Mesenchymal stem cell (in vitro differentiated cells and primary cell): ENCODE data around the gene LAPTM4A.
A peak's percentile ranks its signal among the peaks of the same experiment; 100 is the strongest.
"Not testable (repeated sequence)": the region's sequence is repeated elsewhere in the genome, so short reads cannot be mapped to it uniquely, and the experiment has no call there.

Experiments
- DNase-seq: peaks from one replicate; pipeline ENCODE4 v3.0.0-alpha.2; 2013
- H2AFZ ChIP-seq: one replicate; pipeline ENCODE4 v1.6.1; 2013; ENCODE audit warnings: low read depth, mild to moderate bottlenecking, control low read depth, inconsistent platforms, low read length, moderate library complexity
- H2AK5ac ChIP-seq: 2 replicates; pipeline ENCODE4 v1.6.1; 2013; ENCODE audit warnings: low read length, moderate library complexity, mild to moderate bottlenecking, inconsistent platforms; ENCODE audit not compliant: severe bottlenecking
- H2BK120ac ChIP-seq: one replicate; pipeline ENCODE4 v1.6.1; 2013; ENCODE audit warnings: low read depth, mild to moderate bottlenecking, inconsistent platforms, low read length, moderate library complexity
- H2BK12ac ChIP-seq, 2 experiments: one replicate each; pipeline ENCODE4 v1.6.1; 2013; ENCODE audit warnings: inconsistent platforms in 2 of 2, low read length in 2 of 2, mild to moderate bottlenecking in 2 of 2, moderate library complexity in 2 of 2, control low read depth in 1 of 2
- H2BK15ac ChIP-seq: one replicate; pipeline ENCODE4 v1.6.1; 2013; ENCODE audit warnings: mild to moderate bottlenecking, low read depth, inconsistent platforms; ENCODE audit not compliant: poor library complexity, severe bottlenecking
- H2BK5ac ChIP-seq: 2 replicates; pipeline ENCODE4 v1.6.1; 2013; ENCODE audit warnings: low read depth, mild to moderate bottlenecking, low read length, control low read depth, inconsistent platforms; ENCODE audit not compliant: poor library complexity, severe bottlenecking
- H3K14ac ChIP-seq, 2 experiments: one replicate each; pipeline ENCODE4 v1.6.1; 2013; ENCODE audit warnings: inconsistent platforms in 2 of 2, low read length in 2 of 2, control low read depth in 1 of 2, mild to moderate bottlenecking in 1 of 2, moderate library complexity in 1 of 2
- H3K18ac ChIP-seq, 2 experiments: one replicate each; pipeline ENCODE4 v1.6.1; 2013; ENCODE audit warnings: inconsistent platforms in 2 of 2, low read length in 2 of 2, control low read depth in 1 of 2, low read depth in 1 of 2, mild to moderate bottlenecking in 1 of 2
- H3K23ac ChIP-seq, 2 experiments: one replicate each; pipeline ENCODE4 v1.6.1; 2013; ENCODE audit warnings: inconsistent platforms in 2 of 2, low read length in 2 of 2, mild to moderate bottlenecking in 2 of 2, moderate library complexity in 2 of 2, control low read depth in 1 of 2
- H3K27ac ChIP-seq: 2 replicates; pipeline ENCODE4 v1.5.1; 2013; ENCODE audit warnings: mild to moderate bottlenecking, moderate library complexity, low read length, control low read depth, inconsistent platforms; ENCODE audit not compliant: poor library complexity, severe bottlenecking
- H3K27me3 ChIP-seq, 2 experiments: 2 replicates each; pipeline versions ENCODE4 v1.6.1 to v1.7.0; 2013; ENCODE audit warnings: low read length in 2 of 2, mild to moderate bottlenecking in 2 of 2, moderate library complexity in 2 of 2, control low read depth in 1 of 2, inconsistent platforms in 1 of 2; ENCODE audit not compliant: control insufficient read depth in 1 of 2, insufficient read depth in 1 of 2
- H3K36me3 ChIP-seq, 2 experiments: 2 replicates each; pipeline versions ENCODE4 v1.6.1 to v1.7.0; 2013; ENCODE audit warnings: low read length in 2 of 2, control low read depth in 1 of 2, inconsistent platforms in 1 of 2, low read depth in 1 of 2, mild to moderate bottlenecking in 1 of 2; ENCODE audit not compliant: insufficient read depth in 2 of 2, control insufficient read depth in 1 of 2
- H3K4ac ChIP-seq, 2 experiments: one replicate each; pipeline ENCODE4 v1.6.1; 2013; ENCODE audit warnings: inconsistent platforms in 2 of 2, low read length in 2 of 2, mild to moderate bottlenecking in 2 of 2, moderate library complexity in 2 of 2, control low read depth in 1 of 2, low read depth in 1 of 2
- H3K4me1 ChIP-seq: 2 replicates; pipeline ENCODE4 v1.6.1; 2013; ENCODE audit warnings: low read depth, low read length, control low read depth; ENCODE audit not compliant: control insufficient read depth, insufficient read depth
- H3K4me2 ChIP-seq: 2 replicates; pipeline ENCODE4 v1.6.1; 2013; ENCODE audit warnings: low read length, mild to moderate bottlenecking, inconsistent platforms; ENCODE audit not compliant: poor library complexity, severe bottlenecking
- H3K4me3 ChIP-seq, 2 experiments: 2 replicates each; pipeline versions ENCODE4 v1.5.1 to v1.7.0; 2013; ENCODE audit warnings: low read length in 2 of 2, mild to moderate bottlenecking in 2 of 2, control low read depth in 1 of 2, low read depth in 1 of 2; ENCODE audit not compliant: insufficient read depth in 1 of 2
- H3K79me1 ChIP-seq: replicated peaks from 2 replicates; pipeline ENCODE4 v1.6.1; 2013; ENCODE audit warnings: mild to moderate bottlenecking, control low read depth, low read length, inconsistent platforms; ENCODE audit not compliant: poor library complexity, severe bottlenecking
- H3K9ac ChIP-seq: 2 replicates; pipeline ENCODE4 v1.7.0; 2013; ENCODE audit warnings: mild to moderate bottlenecking, low read length, moderate library complexity
- H3K9me3 ChIP-seq: 2 replicates; pipeline ENCODE4 v1.7.0; 2013; ENCODE audit warnings: mild to moderate bottlenecking, low read length; ENCODE audit not compliant: control insufficient read depth
- H4K8ac ChIP-seq: one replicate; pipeline ENCODE4 v1.6.1; 2013; ENCODE audit warnings: inconsistent platforms, mild to moderate bottlenecking, low read length, moderate library complexity
- H4K91ac ChIP-seq: one replicate; pipeline ENCODE4 v1.6.1; 2013; ENCODE audit warnings: mild to moderate bottlenecking, low read length, inconsistent platforms
- WGBS: methylation state at CpG from one replicate; pipeline ENCODE4 v1.1.7; 2013; ENCODE audit warnings: mixed read lengths; 5-methylcytosine and 5-hydroxymethylcytosine counted together

The LAPTM4A gene

DNA sequence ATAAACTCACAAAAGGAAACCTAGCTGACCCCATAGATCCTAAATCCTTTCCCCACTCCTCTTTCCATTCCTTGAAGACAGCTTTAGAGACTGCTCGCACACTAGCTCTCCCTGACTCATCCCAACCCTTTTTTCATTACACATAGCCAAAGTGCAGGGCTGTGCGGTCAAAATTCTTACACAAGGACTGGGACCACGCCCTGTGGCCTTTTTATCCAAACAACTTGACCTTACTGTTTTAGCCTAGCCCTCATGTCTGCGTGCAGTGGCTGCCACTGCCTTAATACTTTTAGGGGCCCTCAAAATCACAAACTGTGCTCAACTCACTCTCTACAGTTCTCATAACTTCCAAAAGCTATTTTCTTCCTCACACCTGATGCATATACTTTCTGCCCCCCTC lies 34.5 kb upstream of the LAPTM4A start:
- peak; percentile 86 for DNase-seq
- H2BK15ac ChIP-seq, H3K4me1 ChIP-seq, H3K9me3 ChIP-seq, H3K18ac ChIP-seq, H3K4me2 ChIP-seq, H3K23ac ChIP-seq, H3K27ac ChIP-seq, H3K36me3 ChIP-seq, H2BK12ac ChIP-seq, H2BK120ac ChIP-seq, H2AK5ac ChIP-seq, H3K27me3 ChIP-seq, H3K4me3 ChIP-seq, H2BK5ac ChIP-seq, H3K9ac ChIP-seq, H2AFZ ChIP-seq, H4K91ac ChIP-seq, H3K79me1 ChIP-seq, H4K8ac ChIP-seq, H3K14ac ChIP-seq, H3K4ac ChIP-seq: not testable (repeated sequence)
- WGBS = 29% methylated on average over 4 of the region's 4 CpGs

DNA sequence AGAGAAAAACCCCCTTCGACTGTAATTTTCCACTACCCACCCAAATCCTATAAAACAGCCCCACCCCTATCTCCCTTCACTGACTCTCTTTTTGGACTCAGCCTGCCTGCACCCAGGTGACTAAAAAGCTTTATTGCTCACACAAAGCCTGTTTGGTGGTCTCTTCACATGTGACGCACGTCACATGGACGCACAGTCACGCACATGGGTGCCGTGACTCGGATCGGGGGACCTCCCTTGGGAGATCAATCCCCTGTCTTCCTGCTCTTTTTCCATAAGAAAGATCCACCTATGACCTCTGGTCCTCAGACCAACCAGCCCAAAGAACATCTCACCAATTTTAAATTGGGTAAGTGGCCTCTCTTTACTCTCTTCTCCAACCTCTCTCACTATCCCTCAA lies 31.4 kb upstream of the LAPTM4A start:
- H4K8ac ChIP-seq, H3K9me3 ChIP-seq, H3K18ac ChIP-seq, H3K4ac ChIP-seq, H2BK5ac ChIP-seq, H2AFZ ChIP-seq, H3K9ac ChIP-seq, DNase-seq, H4K91ac ChIP-seq, H3K27me3 ChIP-seq, H3K4me1 ChIP-seq, H3K36me3 ChIP-seq, H3K79me1 ChIP-seq, H2AK5ac ChIP-seq, H3K14ac ChIP-seq, H3K27ac ChIP-seq, H3K4me3 ChIP-seq, H3K23ac ChIP-seq, H3K4me2 ChIP-seq, H2BK120ac ChIP-seq, H2BK15ac ChIP-seq, H2BK12ac ChIP-seq: not testable (repeated sequence)
- 89% methylated on average over 8 of the region's 8 CpGs for WGBS

DNA sequence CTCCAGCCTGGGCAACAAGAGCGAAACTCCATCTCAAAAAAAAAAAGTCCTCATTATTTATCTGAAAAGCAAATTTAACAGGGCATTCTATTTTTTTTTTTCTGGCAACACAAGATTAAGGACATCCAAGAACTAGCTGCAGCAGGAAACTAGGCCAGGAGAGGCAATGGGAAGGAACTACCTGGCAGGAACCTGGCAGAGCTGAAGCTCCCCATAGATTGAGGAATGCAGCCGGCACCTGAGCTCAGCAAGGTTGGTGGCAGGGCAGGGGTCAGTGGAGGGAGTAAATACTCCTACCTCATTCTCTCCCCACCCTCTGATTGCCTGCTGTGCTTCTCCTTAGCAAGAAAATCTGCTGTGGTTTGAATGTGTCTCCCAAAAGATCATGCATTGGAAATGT lies 30.4 kb upstream of the LAPTM4A start:
- H3K27me3 ChIP-seq = no peaks in the 10 kb centered on the region
- no peak overlapping the region for H2AK5ac ChIP-seq
- no CpG with 5 or more reads among the region's 2 CpGs for WGBS
- no peak for DNase-seq
- H2AFZ ChIP-seq = no peak overlapping the region
- no peak overlapping the region for H4K8ac ChIP-seq
- H3K4me3 ChIP-seq = no peak overlapping the region
- H4K91ac ChIP-seq = no peak overlapping the region
- no peak overlapping the region for H2BK5ac ChIP-seq
- no peak overlapping the region for H3K18ac ChIP-seq
- no peak overlapping the region for H2BK12ac ChIP-seq
- H3K79me1 ChIP-seq = no peaks in the 10 kb centered on the region
- H3K4me1 ChIP-seq = no peaks in the 10 kb centered on the region
- H3K14ac ChIP-seq = peak overlapping the region in 1 of 2 experiments; percentile 63
- no peak overlapping the region for H3K4ac ChIP-seq
- no peak overlapping the region for H2BK15ac ChIP-seq
- peaks cover 6% of the 10 kb centered on the region for H3K9me3 ChIP-seq
- H3K4me2 ChIP-seq = no peak overlapping the region
- H2BK120ac ChIP-seq = no peak overlapping the region
- H3K27ac ChIP-seq = no peak overlapping the region
- H3K23ac ChIP-seq = peak overlapping the region in 1 of 2 experiments; percentile 24
- H3K36me3 ChIP-seq = no peaks in the 10 kb centered on the region
- no peak overlapping the region for H3K9ac ChIP-seq

DNA sequence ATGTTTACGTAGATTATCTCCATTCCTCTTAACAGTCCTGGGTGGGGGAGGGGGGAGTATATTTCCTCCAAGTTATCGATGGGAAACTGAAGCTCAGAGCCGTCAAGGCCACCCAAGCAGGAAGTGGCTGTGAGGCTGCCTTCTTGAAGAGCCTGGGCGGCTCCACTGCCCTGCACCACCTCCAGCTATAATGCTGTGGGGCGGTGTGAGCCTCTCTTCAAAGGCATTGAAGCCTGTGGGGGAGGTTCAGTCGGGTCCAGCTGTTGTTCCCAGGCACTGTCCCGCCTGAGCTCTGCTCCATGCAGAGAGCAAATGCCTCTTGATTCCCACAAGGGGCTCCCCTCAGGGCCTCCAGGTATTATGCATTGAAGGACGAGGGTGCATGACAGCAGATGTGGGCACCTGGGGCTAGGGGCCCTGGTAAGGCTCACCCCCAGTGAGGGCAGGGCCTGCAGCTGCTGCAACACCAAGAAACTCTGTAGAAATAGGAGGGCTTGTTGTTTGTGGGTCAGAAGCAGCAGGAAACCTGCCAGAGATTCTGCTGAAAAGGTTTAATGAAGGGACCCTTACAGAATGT lies 29.5 kb upstream of the LAPTM4A start:
- Histone ChIP-seq H2BK15ac (no peak overlapping the region), H2AFZ (no peak overlapping the region), H2BK12ac (no peak overlapping the region), H2AK5ac (no peak overlapping the region), H3K23ac (no peak overlapping the region), H4K91ac (no peak overlapping the region), H3K9ac (no peak overlapping the region), H3K4me1 (no peaks in the 10 kb centered on the region), H3K36me3 (no peaks in the 10 kb centered on the region), H2BK5ac (no peak overlapping the region), H4K8ac (no peak overlapping the region), H3K4me3 (no peak overlapping the region), H3K4ac (no peak overlapping the region), H3K14ac (no peak overlapping the region), H2BK120ac (no peak overlapping the region), H3K27me3 (no peaks in the 10 kb centered on the region), H3K4me2 (no peak overlapping the region), H3K27ac (no peak overlapping the region), H3K9me3 (peaks cover 6% of the 10 kb centered on the region), H3K18ac (peak overlapping the region in 1 of 2 experiments; percentile 56), H3K79me1 (no peaks in the 10 kb centered on the region)
- WGBS = 67% methylated on average over 7 of the region's 8 CpGs
- DNase-seq = no peak
